ENCODE data around the gene NAPA.

- TF ChIP-seq CTCF (IDR thresholded peaks at IDR 0.05) = no peak
- no peak for TF ChIP-seq POLR2A (IDR thresholded peaks at IDR 0.05)
Observed at GRCh38 chr19:47499863-47500830, 14.7 kb downstream of the NAPA start.

All from ovary (tissue), 3 donors.